DND-41 (cell line): Measurements from ENCODE around the gene IFIT1.

ENCODE experiments used
- ATAC-seq: fragments of 200-7000 bp; cut with Tn5 transposase; 3 replicates; pipeline ENCODE4 v1.9.1; 2021; ENCODE audit warnings: low read depth; ENCODE audit not compliant: insufficient read depth
- DNase-seq: peaks from one replicate; pipeline ENCODE4 v3.0.0-alpha.2; 2020
- H2AFZ ChIP-seq: 2 replicates; pipeline ENCODE4 v1.6.0; 2012; ENCODE audit warnings: low read depth, low read length
- H3K27ac ChIP-seq: 2 replicates; pipeline ENCODE4 v1.5.1; 2012; ENCODE audit warnings: low read length, inconsistent platforms
- H3K27me3 ChIP-seq: fragments of 200-600 bp; sonication (generic); 2 replicates; pipeline ENCODE4 v1.6.0; 2012; ENCODE audit warnings: low read length, mild to moderate bottlenecking, inconsistent platforms; ENCODE audit not compliant: insufficient read depth, poor library complexity
- H3K36me3 ChIP-seq: 2 replicates; pipeline ENCODE4 v1.5.1; 2012; ENCODE audit warnings: low read length, inconsistent platforms; ENCODE audit not compliant: insufficient read depth
- H3K4me1 ChIP-seq: 2 replicates; pipeline ENCODE4 v1.5.1; 2012; ENCODE audit warnings: mild to moderate bottlenecking, low read length; ENCODE audit not compliant: insufficient read depth
- H3K4me2 ChIP-seq: 2 replicates; pipeline ENCODE4 v1.6.0; 2012; ENCODE audit warnings: mild to moderate bottlenecking, moderate library complexity, low read length, inconsistent platforms; ENCODE audit not compliant: insufficient read depth
- H3K4me3 ChIP-seq, 2 experiments: fragments of 200-600 bp in 1 of 2; shearing (Covaris generic) in 1 of 2; 2 replicates each; pipeline ENCODE4 v1.5.1; 2012 to 2016; ENCODE audit warnings: inconsistent platforms in 2 of 2, low read length in 2 of 2, mild to moderate bottlenecking in 2 of 2, low read depth in 1 of 2, moderate library complexity in 1 of 2
- H3K79me2 ChIP-seq: 2 replicates; pipeline ENCODE4 v1.6.0; 2012; ENCODE audit warnings: low read length, inconsistent platforms; ENCODE audit not compliant: insufficient read depth
- H3K9ac ChIP-seq: 2 replicates; pipeline ENCODE4 v1.6.0; 2012; ENCODE audit warnings: low read depth, mild to moderate bottlenecking, inconsistent platforms, low read length, moderate library complexity
- H3K9me3 ChIP-seq: 2 replicates; pipeline ENCODE4 v1.5.1; 2012; ENCODE audit warnings: low read length, moderate library complexity, mild to moderate bottlenecking, inconsistent platforms; ENCODE audit not compliant: insufficient read depth, severe bottlenecking
- H4K20me1 ChIP-seq: 2 replicates; pipeline ENCODE4 v1.6.0; 2012; ENCODE audit warnings: low read length; ENCODE audit not compliant: insufficient read depth
- EZH2 ChIP-seq: IDR thresholded peaks from 3 replicates; pipeline ENCODE4 v1.6.1; 2012; ENCODE audit warnings: borderline replicate concordance, low read depth, mild to moderate bottlenecking, moderate library complexity, low read length, inconsistent platforms; ENCODE audit not compliant: severe bottlenecking
- TF ChIP-seq, protein P1 (sequence below): IDR thresholded peaks from 2 replicates; pipeline ENCODE4 v1.5.1; 2012; ENCODE audit warnings: borderline replicate concordance, low read length, moderate library complexity, mild to moderate bottlenecking; ENCODE audit not compliant: poor library complexity, severe bottlenecking; ENCODE audit errors: extremely low read depth

The IFIT1 gene

DNA sequence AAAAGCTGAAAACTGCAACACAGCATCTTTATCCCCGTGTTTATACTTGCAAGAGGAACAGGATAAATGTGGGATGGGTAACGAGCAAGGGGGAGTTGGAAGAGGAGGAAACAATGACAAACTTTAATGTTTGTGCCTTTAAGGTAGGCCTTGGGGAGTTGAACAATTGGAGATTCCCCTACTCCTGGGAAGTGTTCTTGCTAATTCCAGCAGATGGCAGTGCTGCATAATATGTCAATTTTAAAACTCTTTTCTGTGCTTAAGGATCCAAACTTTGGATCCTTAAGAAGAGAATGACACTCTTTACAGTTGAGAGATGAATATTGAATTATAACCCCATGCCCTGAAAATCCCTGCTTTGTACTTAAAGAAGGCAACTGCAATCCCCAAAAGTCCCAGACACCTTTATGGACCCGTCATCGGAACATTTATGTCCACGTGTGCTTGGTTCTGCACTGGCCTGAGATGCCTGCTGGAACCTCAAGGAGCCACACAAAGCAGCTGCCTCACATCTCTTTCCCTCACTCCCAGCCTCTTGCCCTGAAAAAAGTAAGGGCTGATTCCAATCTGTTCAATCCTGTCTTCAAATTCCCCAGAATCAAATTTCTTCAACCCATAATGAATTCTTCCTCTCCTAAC lies 33.9 kb downstream of the IFIT1 start:
- H4K20me1 ChIP-seq = no peaks in the 10 kb centered on the region
- DNase-seq = peak; percentile 20
- ATAC-seq = peak; percentile 88; the same call in 2 of the 3 replicates

DNA sequence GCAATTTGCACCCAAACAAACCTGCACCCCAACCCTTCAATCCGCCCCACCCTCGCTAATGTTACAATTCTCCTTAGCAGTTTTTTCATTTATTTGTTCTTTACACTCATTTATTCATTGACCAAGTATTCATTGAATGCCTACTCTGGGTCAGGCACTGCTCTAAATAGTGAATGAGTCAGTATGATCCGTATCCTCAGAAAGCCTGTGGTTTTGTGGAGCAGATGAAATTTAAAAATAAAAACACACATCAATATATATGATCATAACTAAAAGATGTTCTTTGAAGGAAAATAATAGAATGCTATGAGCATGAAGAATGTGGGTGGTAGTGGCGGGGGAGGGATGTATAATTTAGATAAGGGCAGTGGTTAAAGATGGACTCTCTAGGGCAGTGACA lies 35.2 kb downstream of the IFIT1 start:
- Histone ChIP-seq H3K27me3 (peaks cover 5% of the 10 kb centered on the region), H3K9me3 (no peaks in the 10 kb centered on the region), H3K27ac (no peak overlapping the region), H3K4me3 (no peak overlapping the region), H3K4me2 (no peak overlapping the region), H3K79me2 (no peaks in the 10 kb centered on the region), H3K36me3 (no peaks in the 10 kb centered on the region), H4K20me1 (no peaks in the 10 kb centered on the region), H3K9ac (no peak overlapping the region), H3K4me1 (no peaks in the 10 kb centered on the region), H2AFZ (no peak overlapping the region)
- ATAC-seq = no peak
- no peak for DNase-seq
- TF ChIP-seq, protein P1, sequence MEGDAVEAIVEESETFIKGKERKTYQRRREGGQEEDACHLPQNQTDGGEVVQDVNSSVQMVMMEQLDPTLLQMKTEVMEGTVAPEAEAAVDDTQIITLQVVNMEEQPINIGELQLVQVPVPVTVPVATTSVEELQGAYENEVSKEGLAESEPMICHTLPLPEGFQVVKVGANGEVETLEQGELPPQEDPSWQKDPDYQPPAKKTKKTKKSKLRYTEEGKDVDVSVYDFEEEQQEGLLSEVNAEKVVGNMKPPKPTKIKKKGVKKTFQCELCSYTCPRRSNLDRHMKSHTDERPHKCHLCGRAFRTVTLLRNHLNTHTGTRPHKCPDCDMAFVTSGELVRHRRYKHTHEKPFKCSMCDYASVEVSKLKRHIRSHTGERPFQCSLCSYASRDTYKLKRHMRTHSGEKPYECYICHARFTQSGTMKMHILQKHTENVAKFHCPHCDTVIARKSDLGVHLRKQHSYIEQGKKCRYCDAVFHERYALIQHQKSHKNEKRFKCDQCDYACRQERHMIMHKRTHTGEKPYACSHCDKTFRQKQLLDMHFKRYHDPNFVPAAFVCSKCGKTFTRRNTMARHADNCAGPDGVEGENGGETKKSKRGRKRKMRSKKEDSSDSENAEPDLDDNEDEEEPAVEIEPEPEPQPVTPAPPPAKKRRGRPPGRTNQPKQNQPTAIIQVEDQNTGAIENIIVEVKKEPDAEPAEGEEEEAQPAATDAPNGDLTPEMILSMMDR = no peak
- TF ChIP-seq EZH2 = no peak

More for the DNA sequence above, 33.9 kb downstream of the IFIT1 start:
- TF ChIP-seq, protein P1 = peak; percentile 89
- TF ChIP-seq EZH2 = no peak
- Histone ChIP-seq H3K4me1 (no peaks in the 10 kb centered on the region), H2AFZ (no peak overlapping the region), H3K27ac (no peak overlapping the region), H3K79me2 (no peaks in the 10 kb centered on the region), H3K9ac (no peak overlapping the region), H3K36me3 (0 out of 2 replicates have a peak, but pooled peaks cover 5% of the 10 kb centered on the region), H3K9me3 (no peaks in the 10 kb centered on the region), H3K27me3 (no peaks in the 10 kb centered on the region), H3K4me2 (no peak overlapping the region), H3K4me3 (no peak overlapping the region)

DNA sequence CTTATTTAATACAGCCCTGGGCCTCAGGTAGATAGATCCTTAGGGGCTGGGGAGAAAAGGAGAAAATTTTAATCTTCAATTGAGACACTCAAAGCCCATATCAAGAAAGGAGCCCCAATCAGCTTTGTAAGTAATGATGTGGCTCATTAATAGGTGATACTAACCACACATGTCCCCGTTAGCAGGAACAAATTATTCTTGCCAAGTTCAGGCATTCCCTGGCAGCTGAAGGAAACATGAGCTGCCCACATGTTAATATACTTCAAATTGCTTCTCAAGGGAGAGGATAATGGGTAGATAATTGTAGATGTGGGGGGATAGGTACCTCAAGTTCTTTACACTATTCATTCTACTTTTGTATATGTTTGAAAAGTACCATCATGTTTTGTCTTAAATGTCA lies 36.5 kb downstream of the IFIT1 start:
- H2AFZ ChIP-seq = no peak overlapping the region

More for the DNA sequence above, 36.5 kb downstream of the IFIT1 start:
- H3K9me3 ChIP-seq = no peaks in the 10 kb centered on the region
- H3K27ac ChIP-seq = no peak overlapping the region
- no peak for ATAC-seq
- H3K36me3 ChIP-seq = no peaks in the 10 kb centered on the region
- H3K4me2 ChIP-seq = no peak overlapping the region
- no peak overlapping the region for H3K4me3 ChIP-seq
- peaks cover 14% of the 10 kb centered on the region for H3K27me3 ChIP-seq
- no peaks in the 10 kb centered on the region for H3K4me1 ChIP-seq
- no peaks in the 10 kb centered on the region for H4K20me1 ChIP-seq
- no peaks in the 10 kb centered on the region for H3K79me2 ChIP-seq
- no peak for DNase-seq
- H3K9ac ChIP-seq = no peak overlapping the region
- TF ChIP-seq, protein P1 = no peak
- TF ChIP-seq EZH2 = no peak
